ENCODE data around the gene REG3G. TPM values are rescaled to one million over a fixed set of nuclear protein-coding genes. Genes with fewer than 3 reads are reported as not detected.

The REG3G gene
- total and polyA plus RNA-seq, 2 of the 4 experiments (the other 2 are of a cell fraction) = not detected

DNA sequence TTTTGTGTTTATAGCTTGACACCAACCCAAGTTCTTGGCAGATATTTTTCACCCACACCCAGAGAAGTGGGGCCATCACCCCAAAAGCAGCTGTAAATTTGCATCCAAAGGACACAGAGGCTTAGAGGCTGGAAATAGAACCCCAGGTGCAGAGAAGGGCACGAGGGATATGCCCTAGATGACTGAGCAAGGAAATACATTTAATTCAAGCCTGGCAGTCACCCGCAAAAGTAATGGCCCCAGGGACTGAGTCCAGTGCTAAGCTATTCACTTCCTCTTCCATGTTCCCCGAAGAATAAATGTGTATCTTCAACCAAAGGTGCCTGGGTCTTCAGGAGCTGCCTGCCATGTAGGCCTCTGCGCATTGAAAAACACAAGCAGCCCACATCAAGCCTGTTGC, 14.0 kb upstream of the REG3G start:
- H3K14ac ChIP-seq (replicated peaks; ENCODE audit: low read depth, low read length) = no peak overlapping the region
- H3K9ac ChIP-seq (ENCODE audit: low read depth, low read length) = no peak overlapping the region
- H2AFZ ChIP-seq (replicated peaks; ENCODE audit: low read length, poor library complexity) = no peak overlapping the region
- no TSS peak for BruUV-seq (replicated peaks)
- no peak overlapping the region for H2AK5ac ChIP-seq (ENCODE audit: low read depth, low read length)
- no peak overlapping the region for H3K56ac ChIP-seq (ENCODE audit: extremely low read depth, insufficient read depth, low read length)
- in situ Hi-C loops (cut with MboI; ENCODE audit: low sequenced_read_pairs) = no loop called here
- H3K9me3 ChIP-seq (ENCODE audit: control insufficient read depth, insufficient read depth, low read length) = peaks cover 16% of the 10 kb centered on the region; the same call in 1 of the 2 replicates
- H4K91ac ChIP-seq (ENCODE audit: insufficient read depth, low read depth, low read length) = no peak overlapping the region
- H3K4me2 ChIP-seq (ENCODE audit: low read depth, low read length) = no peak overlapping the region
- no peaks in the 10 kb centered on the region for H3K36me3 ChIP-seq (ENCODE audit: control insufficient read depth, insufficient read depth, low read length)
- H4K8ac ChIP-seq (ENCODE audit: low read depth in 2 of 2, low read length in 2 of 2) = no peak overlapping the region
- H2BK15ac ChIP-seq (ENCODE audit: low read depth, low read length) = no peak overlapping the region
- H3K18ac ChIP-seq (ENCODE audit: low read depth, low read length) = no peak overlapping the region
- H3K4me3 ChIP-seq (ENCODE audit: insufficient read depth, low read depth, low read length) = no peak overlapping the region
- ChIA-PET CTCF (no interaction called here), POLR2A (ENCODE audit: unreplicated experiment) (no interaction called here)
- no peaks in the 10 kb centered on the region for H3K79me1 ChIP-seq (ENCODE audit: low read depth in 1 of 2, low read length in 2 of 2)
- no peak overlapping the region for H4K5ac ChIP-seq (ENCODE audit: low read depth, low read length)
- H2BK120ac ChIP-seq (ENCODE audit: low read depth, low read length) = no peak overlapping the region
- H4K20me1 ChIP-seq (ENCODE audit: insufficient read depth, low read length) = no peaks in the 10 kb centered on the region
- WGBS, 2 experiments (ENCODE audit: extremely low coverage in 2 of 2, insufficient read length in 1 of 2) = 0% methylated on average over 1 of the region's 4 CpGs; no CpG with 5 or more reads in 1 of the 2 experiments
- intact Hi-C loops (cut with micrococcal nuclease) = no loop called here
- H2BK20ac ChIP-seq (ENCODE audit: low read depth, low read length) = no peak overlapping the region
- dilution Hi-C loops (cut with HindIII; ENCODE audit: low sequenced_read_pairs, unreplicated experiment) = no loop called here
- ATAC-seq (ENCODE audit: low read depth) (no peak), DNase-seq (no peak)
- H2AK9ac ChIP-seq (replicated peaks; ENCODE audit: low read depth, low read length, poor library complexity) = no peak overlapping the region
- TF ChIP-seq, protein P1, sequence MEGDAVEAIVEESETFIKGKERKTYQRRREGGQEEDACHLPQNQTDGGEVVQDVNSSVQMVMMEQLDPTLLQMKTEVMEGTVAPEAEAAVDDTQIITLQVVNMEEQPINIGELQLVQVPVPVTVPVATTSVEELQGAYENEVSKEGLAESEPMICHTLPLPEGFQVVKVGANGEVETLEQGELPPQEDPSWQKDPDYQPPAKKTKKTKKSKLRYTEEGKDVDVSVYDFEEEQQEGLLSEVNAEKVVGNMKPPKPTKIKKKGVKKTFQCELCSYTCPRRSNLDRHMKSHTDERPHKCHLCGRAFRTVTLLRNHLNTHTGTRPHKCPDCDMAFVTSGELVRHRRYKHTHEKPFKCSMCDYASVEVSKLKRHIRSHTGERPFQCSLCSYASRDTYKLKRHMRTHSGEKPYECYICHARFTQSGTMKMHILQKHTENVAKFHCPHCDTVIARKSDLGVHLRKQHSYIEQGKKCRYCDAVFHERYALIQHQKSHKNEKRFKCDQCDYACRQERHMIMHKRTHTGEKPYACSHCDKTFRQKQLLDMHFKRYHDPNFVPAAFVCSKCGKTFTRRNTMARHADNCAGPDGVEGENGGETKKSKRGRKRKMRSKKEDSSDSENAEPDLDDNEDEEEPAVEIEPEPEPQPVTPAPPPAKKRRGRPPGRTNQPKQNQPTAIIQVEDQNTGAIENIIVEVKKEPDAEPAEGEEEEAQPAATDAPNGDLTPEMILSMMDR (conservative IDR thresholded peaks at IDR 0.05; ENCODE audit: low read depth, low read length) = no peak
- TF ChIP-seq CHD1 (IDR thresholded peaks at IDR 0.05; ENCODE audit: low read depth, low read length) (no peak), RAD21 (IDR thresholded peaks at IDR 0.05; ENCODE audit: low read length) (no peak), FOS (IDR thresholded peaks at IDR 0.05; ENCODE audit: low read depth, low read length) (no peak), RCOR1 (IDR thresholded peaks at IDR 0.05; ENCODE audit: insufficient replicate concordance, low read length) (no peak), POLR2A (IDR thresholded peaks at IDR 0.05; ENCODE audit: low read depth, low read length) (no peak), NFE2L2 (IDR thresholded peaks at IDR 0.05; ENCODE audit: low read depth, low read length) (no peak), MAZ (IDR thresholded peaks at IDR 0.05; ENCODE audit: borderline replicate concordance, low read depth, low read length) (no peak), MAFK (IDR thresholded peaks at IDR 0.05; ENCODE audit: low read depth, low read length) (no peak), BHLHE40 (IDR thresholded peaks at IDR 0.05; ENCODE audit: low read depth, low read length) (no peak), RFX5 (IDR thresholded peaks at IDR 0.05; ENCODE audit: low read depth, low read length) (no peak), SMC3 (IDR thresholded peaks at IDR 0.05; ENCODE audit: low read depth, low read length) (no peak), MXI1 (IDR thresholded peaks at IDR 0.05; ENCODE audit: borderline replicate concordance, low read depth, low read length) (no peak), CEBPB (IDR thresholded peaks at IDR 0.05; ENCODE audit: low read depth, low read length) (no peak)
- TF ChIP-seq, protein P2, sequence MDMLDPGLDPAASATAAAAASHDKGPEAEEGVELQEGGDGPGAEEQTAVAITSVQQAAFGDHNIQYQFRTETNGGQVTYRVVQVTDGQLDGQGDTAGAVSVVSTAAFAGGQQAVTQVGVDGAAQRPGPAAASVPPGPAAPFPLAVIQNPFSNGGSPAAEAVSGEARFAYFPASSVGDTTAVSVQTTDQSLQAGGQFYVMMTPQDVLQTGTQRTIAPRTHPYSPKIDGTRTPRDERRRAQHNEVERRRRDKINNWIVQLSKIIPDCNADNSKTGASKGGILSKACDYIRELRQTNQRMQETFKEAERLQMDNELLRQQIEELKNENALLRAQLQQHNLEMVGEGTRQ (IDR thresholded peaks at IDR 0.05; ENCODE audit: low read depth, low read length) = no peak
- TF ChIP-seq, protein P3, sequence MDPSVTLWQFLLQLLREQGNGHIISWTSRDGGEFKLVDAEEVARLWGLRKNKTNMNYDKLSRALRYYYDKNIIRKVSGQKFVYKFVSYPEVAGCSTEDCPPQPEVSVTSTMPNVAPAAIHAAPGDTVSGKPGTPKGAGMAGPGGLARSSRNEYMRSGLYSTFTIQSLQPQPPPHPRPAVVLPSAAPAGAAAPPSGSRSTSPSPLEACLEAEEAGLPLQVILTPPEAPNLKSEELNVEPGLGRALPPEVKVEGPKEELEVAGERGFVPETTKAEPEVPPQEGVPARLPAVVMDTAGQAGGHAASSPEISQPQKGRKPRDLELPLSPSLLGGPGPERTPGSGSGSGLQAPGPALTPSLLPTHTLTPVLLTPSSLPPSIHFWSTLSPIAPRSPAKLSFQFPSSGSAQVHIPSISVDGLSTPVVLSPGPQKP (IDR thresholded peaks at IDR 0.05; ENCODE audit: borderline replicate concordance, low read depth, low read length) = no peak
- no peak overlapping the region for H3K4ac ChIP-seq (ENCODE audit: low read depth, low read length)
- H3K9me1 ChIP-seq (ENCODE audit: insufficient read depth, low read length) = no peaks in the 10 kb centered on the region
- no peak overlapping the region for H2BK5ac ChIP-seq (ENCODE audit: low read depth, low read length, poor library complexity, severe bottlenecking)
- H3K4me1 ChIP-seq (ENCODE audit: control insufficient read depth, insufficient read depth, low read length) = no peaks in the 10 kb centered on the region
- no peak overlapping the region for H3K27ac ChIP-seq (ENCODE audit: insufficient read depth, low read length)
- no peak overlapping the region for H3K23ac ChIP-seq (ENCODE audit: low read depth, low read length)
- no peaks in the 10 kb centered on the region for H3K27me3 ChIP-seq (ENCODE audit: control insufficient read depth, insufficient read depth, low read length)

All from IMR-90 (cell line).